ENCODE data around the gene SLC34A3.
A peak's percentile ranks its signal among the peaks of the same experiment; 100 is the strongest.
"Not testable (repeated sequence)": the region's sequence is repeated elsewhere in the genome, so short reads cannot be mapped to it uniquely, and the experiment has no call there.

The SLC34A3 gene

DNA sequence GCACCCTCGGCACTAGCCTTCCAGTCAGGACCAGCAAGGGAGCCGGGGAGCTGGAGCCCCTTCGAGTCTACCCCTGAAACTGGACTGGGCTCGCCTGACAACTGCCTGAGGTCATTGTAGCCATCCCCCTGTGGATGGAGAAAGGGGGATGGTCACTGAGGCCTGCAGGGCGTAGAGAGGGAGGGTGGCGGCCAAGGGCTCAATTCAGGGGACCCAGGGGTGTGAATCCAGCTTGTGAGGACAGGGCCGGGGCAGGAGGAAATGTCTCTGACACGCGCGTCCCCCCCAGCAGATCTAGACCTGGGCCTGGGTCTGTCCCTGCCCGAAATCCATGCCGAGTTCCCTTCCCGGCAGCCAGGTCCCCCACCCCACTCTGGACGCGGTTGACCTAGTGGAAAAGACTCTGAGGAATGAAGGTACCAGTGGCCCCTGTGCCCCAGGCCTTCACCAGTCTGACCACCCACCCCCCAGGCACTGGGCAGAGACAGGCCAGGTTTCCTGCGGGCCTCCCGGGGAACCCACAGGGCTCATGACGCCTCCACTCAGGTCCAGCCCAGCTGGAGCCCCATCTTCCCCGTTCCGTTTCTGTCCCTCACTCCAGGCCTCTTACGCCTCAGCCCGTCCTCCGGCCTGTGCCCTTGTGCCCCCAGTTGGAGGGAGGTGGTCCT lies 805 bp downstream of the SLC34A3 start:
- DNase-seq: no peak

- no peak for DNase-seq
Measured at GRCh38 chr9:137232101-137232500, 1.4 kb downstream of the SLC34A3 start.

- DNase-seq: no peak
Measured at GRCh38 chr9:137232510-137232909, 1.8 kb downstream of the SLC34A3 start.

DNA sequence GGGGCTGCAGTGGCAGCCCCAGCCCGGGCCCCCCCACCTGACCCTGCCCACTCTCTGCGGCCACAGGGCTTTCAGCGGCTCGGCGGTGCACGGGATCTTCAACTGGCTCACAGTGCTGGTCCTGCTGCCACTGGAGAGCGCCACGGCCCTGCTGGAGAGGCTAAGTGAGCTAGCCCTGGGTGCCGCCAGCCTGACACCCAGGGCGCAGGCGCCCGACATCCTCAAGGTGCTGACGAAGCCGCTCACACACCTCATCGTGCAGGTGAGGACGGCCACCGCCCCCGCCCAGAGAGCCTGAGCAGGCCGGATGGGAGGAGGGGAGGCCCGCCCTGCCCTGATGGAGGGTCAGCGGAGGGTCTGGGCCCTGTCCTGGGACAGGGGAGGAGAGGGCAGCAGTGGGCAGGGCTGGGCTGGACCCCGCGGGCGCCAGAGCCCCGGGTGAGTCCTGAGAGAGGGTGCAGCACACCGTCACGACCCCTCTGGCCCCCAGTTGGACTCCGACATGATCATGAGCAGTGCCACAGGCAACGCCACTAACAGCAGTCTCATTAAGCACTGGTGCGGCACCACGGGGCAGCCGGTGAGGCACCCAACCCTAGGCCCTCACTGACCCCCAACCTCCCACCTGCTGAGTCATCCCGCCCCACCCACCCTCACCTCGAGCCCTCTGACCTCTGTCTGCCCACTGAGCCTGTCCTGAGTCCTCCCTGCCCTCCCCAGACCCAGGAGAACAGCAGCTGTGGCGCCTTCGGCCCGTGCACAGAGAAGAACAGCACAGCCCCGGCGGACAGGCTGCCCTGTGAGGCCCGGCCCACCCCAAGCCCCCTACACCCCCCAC lies 2.7 kb downstream of the SLC34A3 start:
- DNase-seq: no peak

- DNase-seq: no peak
Measured at GRCh38 chr9:137234055-137234697, 3.5 kb downstream of the SLC34A3 start.

- no peak for DNase-seq
Measured at GRCh38 chr9:137234758-137235423, 4.2 kb downstream of the SLC34A3 start.

DNA sequence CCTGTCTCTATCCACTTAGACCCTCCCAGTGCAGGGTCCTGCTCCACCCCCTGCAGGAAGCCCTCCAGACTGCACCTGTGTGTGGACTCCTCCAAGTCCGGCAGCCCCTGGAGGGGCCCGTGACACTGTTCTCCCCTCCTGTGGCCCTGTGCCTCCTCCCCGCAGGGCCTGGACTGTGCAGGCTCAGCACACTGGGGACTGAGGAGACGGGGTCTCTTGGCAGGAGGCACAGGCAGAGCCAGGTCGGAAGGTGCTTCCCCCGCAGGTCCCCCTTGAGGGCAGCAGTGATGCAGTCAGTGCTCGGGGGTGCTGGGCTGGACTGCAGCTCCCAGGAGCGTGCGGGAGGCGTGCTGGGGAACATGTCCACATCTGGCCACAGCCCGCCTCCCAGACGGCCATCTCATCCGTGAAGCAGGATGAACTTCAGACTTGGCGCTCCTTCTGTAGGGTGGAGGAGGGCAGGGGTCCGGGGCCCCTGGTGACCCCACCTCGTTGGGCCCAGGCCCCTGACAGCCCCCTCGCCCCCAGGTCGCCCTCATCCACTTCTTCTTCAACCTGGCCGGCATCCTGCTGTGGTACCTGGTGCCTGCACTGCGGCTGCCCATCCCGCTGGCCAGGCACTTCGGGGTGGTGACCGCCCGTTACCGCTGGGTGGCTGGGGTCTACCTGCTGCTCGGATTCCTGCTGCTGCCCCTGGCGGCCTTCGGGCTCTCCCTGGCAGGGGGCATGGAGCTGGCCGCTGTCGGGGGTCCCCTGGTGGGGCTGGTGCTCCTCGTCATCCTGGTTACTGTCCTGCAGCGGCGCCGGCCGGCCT lies 4.9 kb downstream of the SLC34A3 start:
- DNase-seq: no peak

DNA sequence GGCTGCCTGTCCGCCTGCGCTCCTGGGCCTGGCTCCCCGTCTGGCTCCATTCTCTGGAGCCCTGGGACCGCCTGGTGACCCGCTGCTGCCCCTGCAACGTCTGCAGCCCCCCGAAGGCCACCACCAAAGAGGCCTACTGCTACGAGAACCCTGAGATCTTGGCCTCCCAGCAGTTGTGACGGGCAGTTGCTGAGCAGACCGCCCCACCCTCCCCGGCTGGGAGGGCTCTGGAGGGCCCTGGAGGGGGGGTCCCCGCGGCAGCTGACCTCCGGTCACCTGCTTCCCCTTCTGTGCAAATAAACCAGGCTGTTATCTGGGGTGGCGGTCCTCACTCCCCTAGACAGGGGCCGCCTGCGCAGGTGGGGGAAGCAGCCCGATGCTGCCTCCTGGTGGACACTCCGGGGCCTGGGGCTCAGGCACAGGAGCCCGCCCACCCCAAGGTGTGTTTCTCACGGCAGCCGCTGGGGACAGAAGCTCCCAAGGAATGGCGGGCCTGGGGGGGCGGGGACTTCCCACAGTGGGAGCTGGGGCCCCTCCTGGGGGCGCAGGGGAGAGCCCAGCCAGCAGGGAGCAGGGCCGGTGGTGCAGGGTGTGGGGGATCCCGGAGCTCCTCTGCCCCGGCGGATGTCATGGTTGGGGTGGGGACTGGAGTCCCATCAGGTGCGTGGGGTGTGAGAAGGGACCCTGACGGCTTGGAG lies 5.7 kb downstream of the SLC34A3 start:
- DNase-seq: peak; percentile 92

GRCh38 chr9:137236936-137237421 lies 6.3 kb downstream of the SLC34A3 start:
- DNase-seq: no peak

DNA sequence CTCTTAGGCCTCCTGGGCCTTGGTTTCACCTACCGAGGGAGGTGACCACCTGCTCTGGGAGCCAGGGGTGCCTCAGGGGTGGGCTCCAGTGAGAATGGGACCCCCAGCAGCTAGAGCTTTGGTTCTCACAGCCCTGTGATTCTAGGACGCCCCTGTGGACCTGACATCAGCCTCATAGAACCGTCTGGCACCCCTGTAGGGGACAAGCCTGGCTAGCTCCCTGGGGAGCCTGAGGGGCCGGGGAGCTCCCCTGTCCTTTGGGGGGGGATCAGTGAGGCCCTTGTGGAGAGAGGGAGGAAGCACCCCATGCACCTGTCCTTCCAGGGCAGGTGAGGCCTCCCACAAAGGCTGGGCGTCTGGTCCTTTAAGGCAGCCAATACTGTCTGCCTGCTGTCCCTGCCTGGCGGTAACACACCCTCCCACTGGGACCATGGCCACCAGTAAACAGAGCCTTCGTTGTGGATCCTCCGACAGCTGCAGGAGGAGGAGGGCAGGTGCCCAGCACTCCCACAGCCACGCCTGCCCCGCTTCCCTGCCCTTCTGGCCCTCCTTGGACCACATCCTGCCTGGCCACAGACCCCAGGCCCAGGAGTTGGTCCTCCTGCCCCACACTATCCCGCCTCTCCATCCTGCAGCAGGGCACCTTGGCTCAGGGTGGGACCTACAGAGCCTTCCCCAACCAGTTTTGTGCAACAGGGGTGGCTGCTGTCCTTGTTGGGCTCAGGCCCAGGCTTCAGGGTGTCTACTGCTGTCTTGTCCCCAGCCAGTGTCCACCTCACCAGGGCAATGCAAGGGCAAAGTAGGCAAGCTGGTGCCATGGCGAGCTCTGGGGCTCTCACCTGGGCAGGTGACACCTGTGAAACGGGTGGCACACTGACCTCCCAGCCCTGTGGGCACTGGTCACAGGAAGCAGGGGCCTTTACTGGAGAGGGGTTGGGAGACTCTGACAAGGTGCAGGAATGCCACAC lies 7.3 kb downstream of the SLC34A3 start:
- DNase-seq: no peak

- DNase-seq: not testable (repeated sequence)
Measured at GRCh38 chr9:137239541-137240200, 9.0 kb downstream of the SLC34A3 start.

- DNase-seq: peak; percentile 87
Measured at GRCh38 chr9:137240318-137240840, 9.7 kb downstream of the SLC34A3 start.

- DNase-seq: peak; percentile 99
Measured at GRCh38 chr9:137240841-137241489, 10.3 kb downstream of the SLC34A3 start, which contains the start of gene TUBB4B. Gene TUBB4B (plus strand): TSS chr9:137241287. CDS start chr9:137241361, 74 bp downstream.

DNA sequence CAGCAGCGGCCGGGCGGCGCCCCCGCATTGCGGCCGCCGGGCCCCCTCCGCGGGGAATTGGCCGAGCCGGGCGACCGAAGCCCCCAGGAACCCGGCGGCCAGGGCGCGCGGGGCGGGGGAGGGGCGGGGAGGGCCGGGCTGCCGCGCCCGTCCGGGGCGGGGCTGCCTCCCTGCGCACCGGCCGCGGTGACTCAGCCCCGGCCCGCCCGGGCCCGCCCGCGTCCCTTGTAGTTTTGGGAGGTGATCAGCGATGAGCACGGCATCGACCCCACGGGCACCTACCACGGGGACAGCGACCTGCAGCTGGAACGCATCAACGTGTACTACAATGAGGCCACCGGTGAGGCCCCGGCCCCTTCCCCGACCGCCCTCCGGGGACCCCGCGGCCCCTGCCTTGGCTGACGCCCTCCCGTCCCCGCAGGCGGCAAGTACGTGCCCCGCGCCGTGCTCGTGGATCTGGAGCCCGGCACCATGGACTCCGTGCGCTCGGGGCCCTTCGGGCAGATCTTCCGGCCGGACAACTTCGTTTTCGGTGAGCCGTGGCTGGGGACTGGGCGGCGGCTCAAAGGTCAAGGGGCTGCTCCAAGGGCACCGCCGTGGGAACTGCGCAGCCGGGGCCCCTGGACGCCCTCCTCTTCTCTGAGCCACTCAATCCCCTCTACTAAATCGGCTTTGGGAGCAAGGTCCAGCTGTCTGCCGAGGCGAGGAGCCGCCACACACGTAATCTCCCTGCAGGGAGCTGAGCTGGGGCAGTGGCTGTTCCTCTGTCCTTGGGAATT lies 11.0 kb downstream of the SLC34A3 start:
- DNase-seq: peak; percentile 59

DNA sequence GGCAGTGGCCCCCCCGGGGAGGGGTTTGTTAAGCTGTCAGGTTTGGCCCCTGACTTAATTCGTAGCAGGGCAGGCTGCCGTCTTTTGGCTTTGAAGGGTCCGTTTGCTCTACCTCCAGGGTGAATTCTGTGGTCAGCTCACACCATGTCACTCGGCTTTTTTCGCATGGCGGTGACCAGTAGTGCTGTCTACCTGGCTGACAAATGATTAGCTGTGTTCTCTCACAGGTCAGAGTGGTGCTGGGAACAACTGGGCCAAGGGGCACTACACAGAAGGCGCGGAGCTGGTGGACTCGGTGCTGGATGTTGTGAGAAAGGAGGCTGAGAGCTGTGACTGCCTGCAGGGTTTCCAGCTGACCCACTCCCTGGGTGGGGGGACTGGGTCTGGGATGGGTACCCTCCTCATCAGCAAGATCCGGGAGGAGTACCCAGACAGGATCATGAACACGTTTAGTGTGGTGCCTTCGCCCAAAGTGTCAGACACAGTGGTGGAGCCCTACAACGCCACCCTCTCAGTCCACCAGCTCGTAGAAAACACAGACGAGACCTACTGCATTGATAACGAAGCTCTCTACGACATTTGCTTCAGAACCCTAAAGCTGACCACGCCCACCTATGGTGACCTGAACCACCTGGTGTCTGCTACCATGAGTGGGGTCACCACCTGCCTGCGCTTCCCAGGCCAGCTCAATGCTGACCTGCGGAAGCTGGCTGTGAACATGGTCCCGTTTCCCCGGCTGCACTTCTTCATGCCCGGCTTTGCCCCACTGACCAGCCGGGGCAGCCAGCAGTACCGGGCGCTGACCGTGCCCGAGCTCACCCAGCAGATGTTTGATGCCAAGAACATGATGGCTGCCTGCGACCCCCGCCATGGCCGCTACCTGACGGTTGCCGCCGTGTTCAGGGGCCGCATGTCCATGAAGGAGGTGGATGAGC lies 11.8 kb downstream of the SLC34A3 start:
- no peak for DNase-seq

DNA sequence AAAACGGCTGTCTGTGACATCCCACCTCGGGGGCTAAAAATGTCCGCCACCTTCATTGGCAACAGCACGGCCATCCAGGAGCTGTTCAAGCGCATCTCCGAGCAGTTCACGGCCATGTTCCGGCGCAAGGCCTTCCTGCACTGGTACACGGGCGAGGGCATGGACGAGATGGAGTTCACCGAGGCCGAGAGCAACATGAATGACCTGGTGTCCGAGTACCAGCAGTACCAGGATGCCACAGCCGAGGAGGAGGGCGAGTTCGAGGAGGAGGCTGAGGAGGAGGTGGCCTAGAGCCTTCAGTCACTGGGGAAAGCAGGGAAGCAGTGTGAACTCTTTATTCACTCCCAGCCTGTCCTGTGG lies 12.5 kb downstream of the SLC34A3 start:
- not testable (repeated sequence) for DNase-seq

Data from OCI-M1 (cell line).